ENCODE results near the gene ADAMTS5. TPM values are rescaled to one million over a fixed set of nuclear protein-coding genes. Genes with fewer than 3 reads are reported as not detected.

Gene ADAMTS5
- total RNA-seq, 1 donor from 2014 or later, result 8.1 TPM

DNA sequence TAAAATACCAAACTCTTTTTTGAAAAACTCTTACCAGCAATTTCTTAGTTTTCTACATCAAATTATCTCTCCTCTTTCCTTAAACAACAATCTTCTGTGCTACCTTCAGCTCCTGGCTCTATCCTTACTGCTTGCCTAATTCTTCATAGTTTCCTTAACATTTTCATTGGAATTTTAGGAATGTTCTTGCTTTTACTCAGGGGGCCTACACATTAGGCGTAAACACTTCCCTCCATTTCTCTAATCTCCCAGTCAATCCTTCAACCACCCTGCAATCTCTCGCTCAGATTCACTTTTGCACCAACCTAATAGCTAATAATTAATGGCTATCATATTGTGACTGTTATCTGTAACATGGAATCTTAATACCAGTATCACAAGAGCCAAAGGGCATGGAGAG lies 50.1 kb downstream of the ADAMTS5 start:
- TF ChIP-seq, protein P1, sequence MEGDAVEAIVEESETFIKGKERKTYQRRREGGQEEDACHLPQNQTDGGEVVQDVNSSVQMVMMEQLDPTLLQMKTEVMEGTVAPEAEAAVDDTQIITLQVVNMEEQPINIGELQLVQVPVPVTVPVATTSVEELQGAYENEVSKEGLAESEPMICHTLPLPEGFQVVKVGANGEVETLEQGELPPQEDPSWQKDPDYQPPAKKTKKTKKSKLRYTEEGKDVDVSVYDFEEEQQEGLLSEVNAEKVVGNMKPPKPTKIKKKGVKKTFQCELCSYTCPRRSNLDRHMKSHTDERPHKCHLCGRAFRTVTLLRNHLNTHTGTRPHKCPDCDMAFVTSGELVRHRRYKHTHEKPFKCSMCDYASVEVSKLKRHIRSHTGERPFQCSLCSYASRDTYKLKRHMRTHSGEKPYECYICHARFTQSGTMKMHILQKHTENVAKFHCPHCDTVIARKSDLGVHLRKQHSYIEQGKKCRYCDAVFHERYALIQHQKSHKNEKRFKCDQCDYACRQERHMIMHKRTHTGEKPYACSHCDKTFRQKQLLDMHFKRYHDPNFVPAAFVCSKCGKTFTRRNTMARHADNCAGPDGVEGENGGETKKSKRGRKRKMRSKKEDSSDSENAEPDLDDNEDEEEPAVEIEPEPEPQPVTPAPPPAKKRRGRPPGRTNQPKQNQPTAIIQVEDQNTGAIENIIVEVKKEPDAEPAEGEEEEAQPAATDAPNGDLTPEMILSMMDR (conservative IDR thresholded peaks at IDR 0.05), result no peak
- Mint-ChIP-seq H3K9me3 (peaks cover 4% of the 10 kb centered on the region), H3K27ac (no peak overlapping the region), H3K4me3 (no peak overlapping the region), H3K27me3 (no peaks in the 10 kb centered on the region), H3K36me3 (no peaks in the 10 kb centered on the region), H3K4me1 (ENCODE audit: unreplicated experiment) (peaks cover 8% of the 10 kb centered on the region)
- DNase-seq (ENCODE audit: extremely low spot score, unreplicated experiment), result no peak

DNA sequence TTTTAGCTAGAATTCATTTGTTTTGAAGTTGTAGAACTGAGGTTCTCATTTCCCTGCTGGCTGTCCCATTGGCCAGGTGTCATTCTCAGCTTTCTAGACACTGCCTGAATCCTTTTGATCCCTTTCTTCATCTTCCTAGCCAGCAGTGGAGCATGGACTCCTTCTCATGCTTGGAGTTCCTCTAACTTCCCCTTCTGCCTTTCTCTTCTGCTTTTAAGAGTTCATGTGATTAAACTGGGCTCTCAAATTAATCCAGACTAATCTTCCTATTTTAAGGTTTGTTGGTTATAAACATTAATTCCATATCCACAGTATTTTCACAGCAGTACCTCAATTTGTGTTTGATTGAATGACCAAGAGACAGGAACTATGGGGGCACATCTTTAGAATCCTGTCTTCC lies 52.3 kb downstream of the ADAMTS5 start:
- peaks cover 24% of the 10 kb centered on the region for H3K4me1 Mint-ChIP-seq (ENCODE audit: unreplicated experiment)
- H3K4me3 Mint-ChIP-seq, result no peak overlapping the region
- no peaks in the 10 kb centered on the region for H3K27me3 Mint-ChIP-seq
- no peak for DNase-seq (ENCODE audit: extremely low spot score, unreplicated experiment)
- no peak overlapping the region for H3K27ac Mint-ChIP-seq
- TF ChIP-seq, protein P1 (conservative IDR thresholded peaks at IDR 0.05), result no peak
- no peaks in the 10 kb centered on the region for H3K36me3 Mint-ChIP-seq
- H3K9me3 Mint-ChIP-seq, result peaks cover 4% of the 10 kb centered on the region

DNA sequence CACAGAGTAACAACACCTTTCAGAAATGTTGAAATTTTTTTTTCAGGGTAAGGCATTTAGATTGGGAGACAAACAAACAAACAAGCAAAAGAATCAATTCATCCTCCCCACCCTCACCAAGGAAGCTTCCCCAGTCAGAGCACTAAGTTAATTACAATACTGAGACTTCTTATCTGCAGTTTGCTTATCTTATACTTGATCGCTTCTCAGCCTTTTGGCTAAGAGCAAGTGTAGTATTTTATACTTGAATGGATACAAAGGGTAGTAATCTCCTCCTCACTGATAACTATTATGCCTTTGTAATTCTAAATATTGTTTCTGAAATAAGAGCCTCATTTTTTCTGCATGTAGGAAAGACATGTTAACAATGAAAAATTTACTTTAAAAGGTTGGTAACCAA lies 54.4 kb downstream of the ADAMTS5 start:
- Mint-ChIP-seq H3K4me1 (ENCODE audit: unreplicated experiment) (peaks cover 24% of the 10 kb centered on the region), H3K27ac (no peak overlapping the region), H3K36me3 (no peaks in the 10 kb centered on the region), H3K4me3 (no peak overlapping the region), H3K9me3 (peaks cover 4% of the 10 kb centered on the region), H3K27me3 (no peaks in the 10 kb centered on the region)
- TF ChIP-seq, protein P1 (conservative IDR thresholded peaks at IDR 0.05), result no peak
- DNase-seq (ENCODE audit: extremely low spot score, unreplicated experiment), result no peak

DNA sequence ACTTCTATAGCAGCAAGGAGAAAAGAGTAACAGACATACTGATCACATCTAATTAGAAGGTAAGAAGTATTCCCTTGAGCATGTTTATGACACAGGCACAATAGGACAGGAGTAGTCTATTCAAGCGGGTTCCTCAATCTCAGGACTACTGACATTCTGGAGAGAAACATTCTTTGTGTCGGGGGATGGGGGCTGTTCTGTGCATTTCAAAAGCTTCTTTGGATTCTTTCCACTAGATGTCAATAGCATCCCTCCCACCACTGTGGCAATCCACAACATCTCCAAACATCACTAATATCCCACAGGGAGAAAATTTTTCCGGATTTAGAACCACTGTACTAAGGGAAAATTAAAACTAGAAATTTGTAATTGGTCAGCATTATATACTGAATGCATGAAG lies 56.9 kb downstream of the ADAMTS5 start:
- H3K27ac Mint-ChIP-seq, result no peak overlapping the region
- peaks cover 4% of the 10 kb centered on the region for H3K9me3 Mint-ChIP-seq
- no peaks in the 10 kb centered on the region for H3K36me3 Mint-ChIP-seq
- H3K4me3 Mint-ChIP-seq, result no peak overlapping the region
- TF ChIP-seq, protein P1 (conservative IDR thresholded peaks at IDR 0.05), result peak; percentile 52
- peaks cover 19% of the 10 kb centered on the region for H3K4me1 Mint-ChIP-seq (ENCODE audit: unreplicated experiment)
- H3K27me3 Mint-ChIP-seq, result no peaks in the 10 kb centered on the region
- no peak for DNase-seq (ENCODE audit: extremely low spot score, unreplicated experiment)

DNA sequence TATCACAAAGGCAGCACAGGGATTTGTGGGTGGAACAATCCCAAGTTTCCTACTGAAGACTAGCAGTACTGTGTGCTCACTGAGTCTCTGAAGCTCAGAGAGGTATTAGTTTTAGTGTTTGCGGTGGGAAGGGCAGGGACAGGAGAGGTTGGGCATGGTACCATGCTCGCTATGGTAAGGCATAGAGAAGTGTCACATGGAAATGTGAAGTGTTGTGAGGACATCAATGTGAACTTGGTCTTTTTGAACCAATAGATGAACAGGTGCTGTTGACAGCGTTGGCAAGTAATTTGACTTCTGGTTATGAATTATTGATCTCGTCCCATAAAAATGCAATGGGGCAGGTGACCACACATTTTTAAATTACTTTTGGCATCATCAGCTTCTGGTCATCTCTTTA lies 65.9 kb downstream of the ADAMTS5 start:
- H3K4me1 Mint-ChIP-seq (ENCODE audit: unreplicated experiment), result no peaks in the 10 kb centered on the region
- H3K36me3 Mint-ChIP-seq, result no peaks in the 10 kb centered on the region
- H3K27me3 Mint-ChIP-seq, result no peaks in the 10 kb centered on the region
- DNase-seq (ENCODE audit: extremely low spot score, unreplicated experiment), result no peak
- H3K9me3 Mint-ChIP-seq, result peaks cover 5% of the 10 kb centered on the region
- no peak overlapping the region for H3K27ac Mint-ChIP-seq
- no peak overlapping the region for H3K4me3 Mint-ChIP-seq
- TF ChIP-seq, protein P1 (conservative IDR thresholded peaks at IDR 0.05), result no peak

DNA sequence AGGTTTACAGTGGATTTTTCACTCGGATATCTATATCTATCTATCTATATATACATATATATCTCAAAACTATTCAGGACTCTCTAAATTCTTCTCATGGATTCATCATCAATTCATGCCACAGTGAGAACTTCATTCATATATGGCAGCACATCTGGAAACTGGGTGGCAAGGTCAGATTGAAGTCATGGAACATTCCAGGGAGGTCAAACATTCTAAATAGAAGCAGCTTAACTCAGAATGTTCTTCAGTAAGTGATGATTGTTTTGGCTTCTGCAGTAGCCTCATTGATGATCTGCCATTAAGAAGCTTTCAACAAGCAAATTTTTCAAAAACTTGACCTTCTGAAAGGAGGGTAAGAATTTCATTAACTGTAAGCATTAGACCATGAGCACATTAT lies 74.7 kb downstream of the ADAMTS5 start:
- Mint-ChIP-seq H3K9me3 (peaks cover 5% of the 10 kb centered on the region), H3K4me1 (ENCODE audit: unreplicated experiment) (no peaks in the 10 kb centered on the region), H3K4me3 (no peak overlapping the region), H3K36me3 (peaks cover under 1% of the 10 kb centered on the region), H3K27me3 (peaks cover under 1% of the 10 kb centered on the region), H3K27ac (no peak overlapping the region)
- no peak for DNase-seq (ENCODE audit: extremely low spot score, unreplicated experiment)
- TF ChIP-seq, protein P1 (conservative IDR thresholded peaks at IDR 0.05), result no peak

Data from type B pancreatic cell (in vitro differentiated cells).